Daoy (cell line): Measurements from ENCODE around the gene KLK1. TPM values are rescaled to one million over a fixed set of nuclear protein-coding genes. Genes with fewer than 3 reads are reported as not detected.

Experiments
- DNase-seq: peaks from one replicate; pipeline ENCODE4 v3.0.0-alpha.2; 2015; ENCODE audit warnings: low read depth
- total RNA-seq: library from RNA; depleted of rRNA; stranded (reverse); fragments of >200 nt; shearing (Covaris generic); gene quantifications from 2 replicates; pipeline ENCODE4 v1.2.3, GENCODE V29; 2014

The KLK1 gene
- total RNA-seq, 1 experiment from 2014 or later: not detected

- DNase-seq: no peak
These were observed 13.1 kb upstream of the KLK1 start for GRCh38 chr19:50836543-50837195.

- peak; percentile 87 for DNase-seq
These were observed 12.4 kb upstream of the KLK1 start for GRCh38 chr19:50835785-50836542.

- DNase-seq: no peak
These were observed 11.7 kb upstream of the KLK1 start for GRCh38 chr19:50835103-50835784.

- no peak for DNase-seq
These were observed 10.2 kb upstream of the KLK1 start for GRCh38 chr19:50833802-50834167.

GRCh38 chr19:50833117-50833801 is 9.7 kb upstream of the KLK1 start, which contains the start of gene KLK15:
TSS of gene KLK15 (minus strand) at chr19:50833574. CDS start at chr19:50831492, 2,082 bp downstream.
- no peak for DNase-seq

GRCh38 chr19:50832666-50833065 is 9.1 kb upstream of the KLK1 start:
- no peak for DNase-seq

GRCh38 chr19:50831026-50831396 is 7.4 kb upstream of the KLK1 start:
- DNase-seq: no peak

GRCh38 chr19:50830266-50831025 is 6.9 kb upstream of the KLK1 start:
- peak; percentile 62 for DNase-seq

GRCh38 chr19:50829801-50830200 is 6.2 kb upstream of the KLK1 start:
- no peak for DNase-seq

- no peak for DNase-seq
These were observed 3.9 kb upstream of the KLK1 start for GRCh38 chr19:50827476-50827875.

- DNase-seq: no peak
These were observed 3.1 kb upstream of the KLK1 start for GRCh38 chr19:50826492-50827240.

GRCh38 chr19:50822661-50823208 is 852 bp downstream of the KLK1 start:
- no peak for DNase-seq

- DNase-seq: no peak
These were observed 2.0 kb downstream of the KLK1 start for GRCh38 chr19:50821622-50822021.

GRCh38 chr19:50821248-50821612 is 2.4 kb downstream of the KLK1 start:
- no peak for DNase-seq

GRCh38 chr19:50820549-50821247 is 2.9 kb downstream of the KLK1 start:
- no peak for DNase-seq

- DNase-seq: no peak
These were observed 3.5 kb downstream of the KLK1 start for GRCh38 chr19:50820086-50820485.

- no peak for DNase-seq
These were observed 4.0 kb downstream of the KLK1 start for GRCh38 chr19:50819636-50820035.

- no peak for DNase-seq
These were observed 4.6 kb downstream of the KLK1 start for GRCh38 chr19:50818859-50819472.
